ENCODE data around the gene PIP4K2A. TPM values are rescaled to one million over a fixed set of nuclear protein-coding genes. Genes with fewer than 3 reads are reported as not detected.

The PIP4K2A gene
- total and polyA plus RNA-seq, 12 donors, result 12.3 to 70.6 (median 28.5) TPM

DNA sequence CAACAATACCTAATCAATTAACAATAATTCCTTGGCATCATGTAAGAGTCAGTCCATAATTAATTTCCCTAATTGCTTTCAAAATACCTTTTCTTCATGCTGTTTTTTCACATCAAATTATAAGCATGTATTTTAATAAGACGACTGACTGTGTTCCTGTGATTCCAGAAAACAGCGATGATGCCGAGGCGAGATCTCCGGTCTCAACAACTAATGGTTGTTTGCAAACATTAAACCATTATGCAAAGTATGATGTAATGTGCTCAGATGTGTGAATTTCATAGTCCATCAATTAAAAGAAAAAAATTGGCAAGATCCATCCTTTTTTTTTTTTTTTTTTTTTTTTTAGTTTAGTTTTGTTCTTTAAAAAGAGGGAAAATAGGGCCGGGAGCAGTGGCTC is 44.5 kb upstream of the PIP4K2A start:
- intact Hi-C loops (cut with DNase I), result no loop called here
- Histone ChIP-seq H3K9me3 (replicated peaks in 1 of 3) (no peaks in the 10 kb centered on the region), H3K27ac (no peak overlapping the region), H3K4me1 (replicated peaks in 1 of 2) (no peaks in the 10 kb centered on the region), H3K36me3 (replicated peaks in 1 of 2) (no peaks in the 10 kb centered on the region), H3K4me3 (no peak overlapping the region), H3K27me3 (no peaks in the 10 kb centered on the region)
- no peak for DNase-seq
- TF ChIP-seq POLR2A (IDR thresholded peaks at IDR 0.05) (no peak), CTCF (IDR thresholded peaks at IDR 0.05) (no peak)
- 87 to 96% (median 91%) methylated on average over 6 of the region's 6 CpGs for WGBS, 4 donors

DNA sequence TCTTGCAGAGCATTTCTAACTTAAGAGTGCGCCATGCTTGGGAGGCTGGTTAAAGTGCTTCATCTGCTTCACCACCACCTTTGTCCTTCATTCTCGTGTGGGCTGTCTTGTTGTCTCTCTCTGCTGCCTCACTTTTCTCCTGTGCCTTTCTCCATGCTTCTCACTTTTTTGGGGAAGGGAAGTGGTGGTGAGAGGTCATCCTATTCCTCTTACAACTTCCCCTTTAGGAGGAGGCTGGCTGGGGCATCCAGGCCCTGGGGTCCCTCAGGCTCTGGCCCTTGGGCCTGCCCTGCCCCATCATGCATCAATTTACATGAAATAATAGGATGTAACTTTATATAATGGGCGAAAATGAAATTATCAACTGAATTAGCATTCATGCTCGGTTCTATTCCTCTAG is 39.9 kb upstream of the PIP4K2A start:
- no peaks in the 10 kb centered on the region for H3K27me3 ChIP-seq
- DNase-seq, result no peak
- H3K4me1 ChIP-seq (replicated peaks in 1 of 2), result no peaks in the 10 kb centered on the region
- no peak overlapping the region for H3K4me3 ChIP-seq
- no peak for TF ChIP-seq POLR2A (IDR thresholded peaks at IDR 0.05)
- no peak for TF ChIP-seq CTCF (IDR thresholded peaks at IDR 0.05)
- H3K36me3 ChIP-seq (replicated peaks in 1 of 2), result no peaks in the 10 kb centered on the region
- intact Hi-C loops (cut with DNase I), result no loop called here
- no peak overlapping the region for H3K27ac ChIP-seq
- WGBS, 4 donors, result 82 to 87% (median 84%) methylated on average over 4 of the region's 4 CpGs
- H3K9me3 ChIP-seq (replicated peaks in 1 of 3), result no peaks in the 10 kb centered on the region

DNA sequence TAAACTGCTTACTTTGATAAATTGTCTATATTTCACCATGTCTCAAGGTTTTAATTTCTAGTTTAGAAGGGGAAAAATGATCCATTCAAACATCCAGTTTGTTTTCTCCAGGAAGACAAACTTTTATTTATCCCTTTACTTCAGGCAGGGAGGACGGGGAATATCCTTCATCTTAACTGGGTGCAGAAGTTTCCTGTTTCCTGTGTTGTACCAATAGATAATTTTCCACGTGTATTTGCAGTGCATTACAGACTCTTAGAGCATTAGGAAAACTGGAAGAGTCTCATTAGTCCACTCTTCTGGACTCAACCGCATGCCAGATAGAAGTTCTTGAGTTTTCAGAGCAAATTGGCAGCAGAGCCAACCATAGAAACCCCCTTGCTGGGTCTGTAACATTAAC is 39.4 kb upstream of the PIP4K2A start:
- intact Hi-C loops (cut with DNase I), result no loop called here
- Histone ChIP-seq H3K9me3 (replicated peaks in 1 of 3) (no peaks in the 10 kb centered on the region), H3K36me3 (replicated peaks in 1 of 2) (no peaks in the 10 kb centered on the region), H3K27ac (no peak overlapping the region), H3K27me3 (no peaks in the 10 kb centered on the region), H3K4me3 (no peak overlapping the region), H3K4me1 (replicated peaks in 1 of 2) (no peaks in the 10 kb centered on the region)
- TF ChIP-seq CTCF (IDR thresholded peaks at IDR 0.05), result no peak
- no peak for TF ChIP-seq POLR2A (IDR thresholded peaks at IDR 0.05)
- 31 to 60% (median 51%) methylated on average over 3 of the region's 3 CpGs for WGBS, 4 donors
- DNase-seq, result no peak

DNA sequence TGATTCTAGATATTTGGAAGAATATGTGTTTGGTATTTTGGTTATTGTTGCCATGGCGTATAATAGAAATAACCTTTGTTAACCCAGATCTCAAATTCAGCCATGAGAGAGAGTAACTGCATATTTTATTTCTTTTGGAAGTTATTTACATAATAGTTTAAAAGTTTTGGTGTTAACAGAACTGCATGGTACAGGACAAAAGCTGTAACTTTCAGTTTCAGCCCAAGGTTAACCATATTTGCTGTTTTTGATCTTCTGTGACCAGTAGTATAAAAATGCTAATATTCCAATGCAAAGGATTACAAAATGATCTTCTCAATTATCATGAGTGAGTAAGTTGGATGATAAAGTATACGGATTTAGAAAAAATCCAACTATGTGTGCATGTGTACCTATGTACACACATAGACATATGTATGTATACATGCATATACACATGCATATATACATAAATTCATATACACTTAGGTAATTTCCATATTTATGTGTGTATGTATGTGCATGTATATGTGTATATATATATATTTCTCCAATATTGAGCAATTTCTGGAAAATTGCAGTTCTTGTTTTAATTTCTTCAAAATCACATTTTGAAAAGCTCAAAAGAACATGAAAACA is 38.0 kb upstream of the PIP4K2A start:
- Histone ChIP-seq H3K36me3 (replicated peaks in 1 of 2) (no peaks in the 10 kb centered on the region), H3K27me3 (no peaks in the 10 kb centered on the region), H3K4me3 (no peak overlapping the region), H3K27ac (no peak overlapping the region), H3K4me1 (replicated peaks in 1 of 2) (no peaks in the 10 kb centered on the region), H3K9me3 (replicated peaks in 1 of 3) (no peaks in the 10 kb centered on the region)
- no peak for TF ChIP-seq CTCF (IDR thresholded peaks at IDR 0.05)
- TF ChIP-seq POLR2A (IDR thresholded peaks at IDR 0.05), result no peak
- WGBS, 4 donors, result 70 to 76% (median 72%) methylated on average over 2 of the region's 2 CpGs
- DNase-seq, result no peak
- intact Hi-C loops (cut with DNase I), result no loop called here
